Activated T-helper 9 cell treated with anti-CD3 and anti-CD28 coated beads, Interleukin-2, amount 50 U/mL, for 16 hours (primary cell): Measurements from ENCODE around the gene CNEP1R1.
"Not testable (repeated sequence)": the region's sequence is repeated elsewhere in the genome, so short reads cannot be mapped to it uniquely, and the experiment has no call there.

ENCODE experiments used
- DNase-seq: peaks from one replicate; pipeline ENCODE4 v3.0.0-alpha.2; 2020; ENCODE audit warnings: low read depth

CNEP1R1 gene

GRCh38 chr16:50024684-50025536 lies at the start of gene CNEP1R1:
Gene CNEP1R1, plus strand, starts transcription at chr16:50025225. Its CDS starts 91 bp downstream, at chr16:50025316.
- peak; percentile 89 for DNase-seq

- DNase-seq = no peak
Measured at GRCh38 chr16:49977427-49977826, 47.6 kb upstream of the CNEP1R1 start.

- DNase-seq = no peak
Measured at GRCh38 chr16:49978569-49979326, 46.3 kb upstream of the CNEP1R1 start.

GRCh38 chr16:49980166-49980565 lies 44.9 kb upstream of the CNEP1R1 start:
- DNase-seq = no peak

- no peak for DNase-seq
Measured at GRCh38 chr16:49986351-49987124, 38.5 kb upstream of the CNEP1R1 start.

- no peak for DNase-seq
Measured at GRCh38 chr16:49987381-49987780, 37.6 kb upstream of the CNEP1R1 start.

- no peak for DNase-seq
Measured at GRCh38 chr16:49992825-49993224, 32.2 kb upstream of the CNEP1R1 start.

- DNase-seq = no peak
Measured at GRCh38 chr16:49993579-49993978, 31.4 kb upstream of the CNEP1R1 start.

- DNase-seq = no peak
Measured at GRCh38 chr16:49994006-49994405, 31.0 kb upstream of the CNEP1R1 start.

- no peak for DNase-seq
Measured at GRCh38 chr16:49995720-49996119, 29.3 kb upstream of the CNEP1R1 start.

GRCh38 chr16:49997721-49998251 lies 27.2 kb upstream of the CNEP1R1 start:
- no peak for DNase-seq

GRCh38 chr16:49998991-49999390 lies 26.0 kb upstream of the CNEP1R1 start:
- no peak for DNase-seq

GRCh38 chr16:50001144-50001543 lies 23.9 kb upstream of the CNEP1R1 start:
- no peak for DNase-seq

GRCh38 chr16:50002190-50002589 lies 22.8 kb upstream of the CNEP1R1 start:
- no peak for DNase-seq

GRCh38 chr16:50004239-50004638 lies 20.8 kb upstream of the CNEP1R1 start:
- no peak for DNase-seq

- no peak for DNase-seq
Measured at GRCh38 chr16:50006964-50007363, 18.1 kb upstream of the CNEP1R1 start.

- DNase-seq = no peak
Measured at GRCh38 chr16:50007744-50008143, 17.3 kb upstream of the CNEP1R1 start.

- no peak for DNase-seq
Measured at GRCh38 chr16:50010212-50010611, 14.8 kb upstream of the CNEP1R1 start.

- DNase-seq = no peak
Measured at GRCh38 chr16:50011707-50012106, 13.3 kb upstream of the CNEP1R1 start.

- DNase-seq = no peak
Measured at GRCh38 chr16:50012182-50012581, 12.8 kb upstream of the CNEP1R1 start.

- DNase-seq = not testable (repeated sequence)
Measured at GRCh38 chr16:50014211-50014610, 10.8 kb upstream of the CNEP1R1 start.

GRCh38 chr16:50015631-50016030 lies 9.4 kb upstream of the CNEP1R1 start:
- DNase-seq = no peak
